Skeletal muscle cell (primary cell): ENCODE data around the gene RECQL5.

Source experiments
- DNase-seq: peaks from one replicate; pipeline ENCODE4 v3.0.0-alpha.2; 2010; ENCODE audit warnings: low read depth
- H3K4me3 ChIP-seq: 2 replicates; pipeline ENCODE4 v1.5.1; 2011; ENCODE audit warnings: low read depth, mild to moderate bottlenecking, control low read depth, low read length, moderate library complexity

Gene RECQL5

DNA sequence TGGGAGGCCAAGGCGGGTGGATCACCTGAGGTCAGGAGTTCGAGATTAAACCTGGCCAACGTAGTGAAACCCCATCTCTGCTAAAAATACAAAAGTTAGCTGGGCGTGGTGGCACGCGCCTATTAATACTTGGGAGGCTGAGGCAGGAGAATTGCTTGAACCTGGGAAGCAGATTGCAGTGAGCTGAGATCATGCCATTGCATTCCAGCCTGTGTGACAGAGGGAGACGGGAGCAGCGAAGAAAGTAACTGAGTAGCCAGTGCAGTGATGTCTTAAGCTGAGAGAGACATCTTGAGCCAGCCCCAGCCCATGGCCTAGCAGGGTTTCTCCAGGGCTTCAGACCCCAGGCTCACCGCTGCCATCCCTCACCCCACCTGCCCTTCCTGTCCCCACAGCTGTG lies 43.6 kb downstream of the RECQL5 start:
- no peak overlapping the region for H3K4me3 ChIP-seq
- no peak for DNase-seq

DNA sequence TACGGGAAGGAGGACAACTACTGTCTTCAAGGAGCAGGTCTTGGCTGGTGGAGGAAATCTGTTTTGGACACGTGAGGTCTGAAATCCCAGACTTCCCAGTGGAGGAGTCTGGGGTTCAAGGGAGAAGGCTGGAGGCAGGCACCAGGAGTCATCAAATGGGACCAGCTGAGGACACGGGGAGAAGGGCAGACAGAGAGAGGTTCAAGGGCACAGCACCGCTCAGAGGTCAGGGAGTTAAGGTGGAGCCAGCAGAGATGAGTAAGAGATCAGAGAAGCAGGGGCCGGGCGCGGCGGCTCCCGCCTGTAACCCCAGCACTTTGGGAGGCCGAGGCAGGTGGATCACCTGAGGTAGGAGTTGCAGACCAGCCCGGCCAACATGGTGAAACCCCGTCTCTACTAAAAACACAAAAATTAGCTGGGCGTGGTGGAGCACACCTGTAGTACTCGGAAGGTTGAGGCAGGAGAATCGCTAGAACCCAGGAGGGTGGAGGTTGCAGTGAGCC lies 44.1 kb downstream of the RECQL5 start:
- DNase-seq = no peak
- no peak overlapping the region for H3K4me3 ChIP-seq

DNA sequence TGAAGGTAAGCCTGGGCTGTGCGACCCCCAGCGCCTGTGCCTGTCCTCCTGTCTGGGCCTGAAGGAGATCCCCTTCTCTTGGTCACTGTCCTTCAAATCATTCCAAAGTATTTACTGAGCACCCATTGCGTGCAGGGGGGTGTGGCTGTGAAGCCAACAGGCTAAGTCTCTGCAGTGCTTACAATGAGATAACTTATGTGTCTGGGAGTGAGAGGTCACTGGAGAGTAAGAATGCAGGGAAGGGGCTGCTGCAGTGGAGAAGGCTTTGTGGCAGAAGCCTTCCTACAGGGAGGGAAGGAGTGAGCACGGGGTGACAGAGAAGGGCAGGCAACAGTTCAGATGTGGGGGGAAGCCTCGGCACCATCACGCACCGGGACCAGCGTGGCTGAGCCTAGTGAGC lies 44.9 kb downstream of the RECQL5 start:
- no peak for DNase-seq
- no peak overlapping the region for H3K4me3 ChIP-seq

DNA sequence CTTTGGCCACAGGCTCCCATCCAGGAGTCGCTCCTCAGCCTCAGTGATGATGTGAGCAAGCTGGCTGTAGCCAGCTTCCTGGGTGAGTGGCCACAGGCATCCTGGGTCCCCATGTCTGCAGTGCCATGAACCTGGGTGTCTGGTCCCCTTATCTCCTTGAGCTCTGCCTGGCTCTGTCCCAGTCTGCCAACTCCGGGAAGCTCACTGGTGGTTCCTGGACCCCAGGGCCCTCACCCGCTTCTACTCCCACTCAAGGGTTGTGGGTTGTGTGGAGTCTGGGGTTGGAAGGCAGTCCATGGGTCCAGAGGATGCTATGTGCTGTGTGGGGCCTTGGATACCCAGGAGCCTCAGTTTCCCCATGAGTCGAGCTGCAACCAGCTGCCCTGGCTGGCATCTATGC lies 45.5 kb downstream of the RECQL5 start:
- H3K4me3 ChIP-seq = no peak overlapping the region

DNA sequence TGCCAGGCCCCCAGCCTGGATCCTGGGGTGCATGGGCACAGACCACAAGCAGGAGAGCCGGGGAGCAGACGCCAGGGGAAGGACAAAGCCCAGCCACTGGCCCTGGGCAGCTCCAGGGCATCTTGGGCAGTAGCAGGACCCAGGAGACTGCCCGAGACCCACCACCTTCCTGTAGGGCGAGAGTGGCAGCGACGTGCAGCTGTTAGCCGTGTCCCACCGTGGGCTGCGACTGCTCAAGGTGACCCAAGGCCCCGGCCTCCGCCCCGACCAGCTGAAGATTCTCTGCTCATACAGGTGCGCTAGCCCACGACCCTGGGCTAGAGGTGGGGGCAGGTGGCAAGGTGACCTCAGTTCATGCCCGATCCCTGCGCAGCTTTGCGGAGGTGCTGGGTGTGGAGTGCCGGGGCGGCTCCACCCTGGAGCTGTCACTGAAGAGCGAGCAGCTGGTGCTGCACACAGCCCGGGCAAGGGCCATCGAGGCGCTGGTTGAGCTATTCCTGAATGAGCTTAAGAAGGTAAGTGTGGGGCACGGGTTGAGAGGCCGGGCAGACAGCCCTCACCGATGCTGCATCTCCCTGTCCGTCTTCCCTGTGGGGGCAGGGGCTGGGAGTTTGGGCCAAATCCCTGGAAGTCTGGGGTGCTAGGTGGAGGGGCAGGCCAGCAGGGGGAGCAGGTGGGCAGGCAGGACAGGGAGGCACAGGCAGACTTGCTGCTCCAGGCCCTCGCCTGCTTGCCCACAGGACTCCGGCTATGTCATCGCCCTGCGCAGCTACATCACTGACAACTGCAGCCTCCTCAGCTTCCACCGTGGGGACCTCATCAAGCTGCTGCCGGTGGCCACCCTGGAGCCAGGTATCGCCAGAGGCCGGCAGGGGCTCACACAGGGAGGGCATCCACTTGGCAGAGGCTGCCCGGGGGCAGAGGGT lies 47.2 kb downstream of the RECQL5 start:
- no peak overlapping the region for H3K4me3 ChIP-seq
- no peak for DNase-seq

More for the DNA sequence above, 45.5 kb downstream of the RECQL5 start:
- DNase-seq = no peak

DNA sequence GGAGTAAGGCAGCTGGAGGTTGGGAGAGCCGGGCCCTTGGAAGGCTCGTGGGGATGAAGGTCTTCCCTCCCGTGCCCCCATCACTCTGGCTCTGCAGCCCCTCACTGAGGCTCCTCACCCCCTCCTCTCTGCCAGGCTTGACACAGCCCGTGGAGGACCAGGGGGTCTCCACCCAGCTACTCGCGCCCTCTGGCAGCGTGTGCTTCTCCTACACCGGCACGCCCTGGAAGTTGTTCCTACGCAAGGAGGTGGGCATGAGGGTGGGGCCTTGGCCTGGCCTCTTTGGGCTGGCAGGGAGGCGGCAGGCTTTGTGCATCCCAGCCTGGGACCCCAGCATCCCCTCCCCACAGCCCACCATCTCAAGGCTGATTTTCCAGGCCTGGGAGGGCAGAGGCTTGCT lies 49.3 kb downstream of the RECQL5 start:
- DNase-seq = no peak
- no peak overlapping the region for H3K4me3 ChIP-seq

DNA sequence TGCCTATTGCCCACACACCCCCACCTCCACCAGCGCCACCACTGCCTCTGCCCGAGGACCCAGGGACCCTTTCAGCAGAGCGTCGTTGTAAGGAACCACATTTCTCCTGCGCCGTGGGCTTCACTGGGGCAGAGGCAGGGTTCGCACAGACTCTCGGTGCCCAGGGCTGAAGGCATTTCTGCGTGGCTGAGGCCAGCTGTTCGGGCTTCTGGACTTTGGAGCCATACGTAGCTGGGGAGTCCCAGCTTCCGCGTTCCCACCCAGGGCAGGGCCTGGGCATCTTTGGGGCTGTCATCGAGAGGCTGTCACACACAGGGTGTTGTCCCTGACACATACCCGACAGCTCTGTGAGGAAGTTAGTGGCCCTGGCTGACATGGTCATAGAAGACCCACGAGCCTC lies 49.7 kb downstream of the RECQL5 start:
- DNase-seq = no peak
- H3K4me3 ChIP-seq = no peak overlapping the region

DNA sequence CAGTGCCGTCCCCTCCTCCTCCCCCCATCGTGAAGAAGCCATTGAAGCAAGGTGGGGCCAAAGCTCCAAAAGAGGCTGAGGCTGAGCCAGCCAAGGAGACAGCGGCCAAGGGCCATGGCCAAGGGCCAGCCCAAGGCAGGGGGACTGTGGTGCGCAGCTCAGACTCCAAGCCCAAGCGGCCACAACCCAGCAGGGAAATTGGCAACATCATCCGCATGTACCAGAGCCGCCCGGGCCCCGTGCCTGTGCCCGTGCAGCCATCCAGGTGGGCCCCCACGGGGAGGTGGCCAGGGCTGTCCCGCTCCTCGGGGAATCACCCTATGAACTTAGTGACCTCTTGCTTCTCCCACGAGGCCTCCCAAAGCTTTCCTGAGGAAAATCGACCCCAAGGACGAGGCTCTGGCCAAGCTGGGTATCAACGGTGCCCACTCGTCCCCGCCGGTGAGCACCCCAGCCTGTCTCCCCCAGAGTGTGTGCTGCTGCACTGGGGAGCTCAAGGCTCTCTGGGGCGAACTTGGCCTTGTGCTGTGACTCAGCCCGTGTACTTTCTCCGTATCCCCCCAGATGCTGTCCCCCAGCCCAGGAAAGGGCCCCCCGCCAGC lies 50.3 kb downstream of the RECQL5 start:
- no peak overlapping the region for H3K4me3 ChIP-seq

DNA sequence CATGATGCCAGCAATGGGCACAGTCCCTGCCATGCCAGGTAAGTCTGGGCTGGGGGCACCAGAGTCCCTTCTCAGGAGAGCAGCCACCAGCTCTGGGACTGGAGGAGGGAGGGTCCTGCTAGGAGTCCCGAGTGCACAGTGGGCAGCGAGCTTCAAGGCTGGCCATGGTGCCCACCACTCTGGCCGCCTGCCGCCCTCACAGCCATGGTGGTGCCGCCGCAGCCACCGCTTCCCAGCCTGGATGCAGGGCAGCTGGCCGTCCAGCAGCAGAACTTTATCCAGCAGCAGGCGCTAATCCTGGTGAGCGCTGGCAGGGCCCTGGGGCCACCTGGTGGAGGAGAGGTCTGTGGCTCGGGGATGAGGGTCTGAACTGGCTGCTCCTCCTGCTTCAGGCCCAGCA lies 51.7 kb downstream of the RECQL5 start:
- no peak for DNase-seq
- H3K4me3 ChIP-seq = no peak overlapping the region

More for the DNA sequence above, 50.3 kb downstream of the RECQL5 start:
- no peak for DNase-seq

DNA sequence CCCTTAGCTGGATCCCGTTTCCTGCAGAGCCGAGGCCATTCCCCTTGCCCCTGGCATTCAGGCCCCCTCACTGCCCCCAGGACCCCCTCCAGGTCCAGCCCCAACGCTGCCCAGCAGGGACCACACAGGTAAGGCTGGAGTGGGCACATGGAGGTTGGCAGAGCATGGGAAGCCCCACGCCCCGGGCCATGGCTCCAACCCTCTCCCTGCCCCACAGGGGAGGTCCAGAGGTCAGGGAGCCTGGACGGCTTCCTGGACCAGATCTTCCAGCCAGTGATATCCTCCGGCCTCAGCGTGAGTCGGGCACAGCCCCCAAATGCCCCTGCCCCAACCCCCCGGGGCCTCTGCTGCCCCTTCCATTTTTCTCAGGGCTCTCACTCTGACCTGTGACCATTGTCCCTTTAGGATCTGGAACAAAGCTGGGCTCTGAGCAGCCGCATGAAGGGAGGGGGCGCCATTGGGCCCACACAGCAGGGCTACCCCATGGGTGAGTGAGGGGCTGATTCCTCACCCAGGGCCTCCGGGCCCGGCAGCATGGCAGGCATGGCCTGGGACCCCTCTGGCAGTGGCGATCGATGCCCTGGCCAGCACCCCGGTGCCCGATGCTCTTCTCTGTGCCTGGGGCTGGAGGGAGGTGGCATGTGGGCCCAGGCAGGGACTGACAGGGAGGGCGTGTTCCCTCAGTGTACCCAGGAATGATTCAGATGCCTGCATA lies 52.2 kb downstream of the RECQL5 start:
- DNase-seq = no peak

DNA sequence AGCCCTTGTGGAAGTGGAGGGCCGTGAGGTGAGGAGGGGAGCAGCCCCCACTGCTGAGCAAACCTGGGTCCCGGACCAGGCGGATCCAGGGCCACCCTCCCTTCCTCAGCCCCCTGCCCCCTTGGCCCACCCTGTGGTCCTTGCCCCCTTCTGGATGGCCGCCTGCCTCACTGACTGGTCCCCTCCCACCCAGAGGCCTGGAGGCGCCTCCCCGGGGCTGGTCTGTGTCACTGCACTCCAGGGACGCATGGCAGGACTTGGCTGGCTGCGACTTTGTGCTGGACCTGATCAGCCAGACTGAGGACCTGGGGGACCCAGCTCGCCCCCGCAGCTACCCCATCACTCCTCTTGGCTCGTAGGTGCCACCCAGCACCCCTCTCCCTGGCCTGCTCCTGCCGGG lies 52.9 kb downstream of the RECQL5 start:
- no peak overlapping the region for H3K4me3 ChIP-seq

More for the DNA sequence above, 52.2 kb downstream of the RECQL5 start:
- H3K4me3 ChIP-seq = no peak overlapping the region

DNA sequence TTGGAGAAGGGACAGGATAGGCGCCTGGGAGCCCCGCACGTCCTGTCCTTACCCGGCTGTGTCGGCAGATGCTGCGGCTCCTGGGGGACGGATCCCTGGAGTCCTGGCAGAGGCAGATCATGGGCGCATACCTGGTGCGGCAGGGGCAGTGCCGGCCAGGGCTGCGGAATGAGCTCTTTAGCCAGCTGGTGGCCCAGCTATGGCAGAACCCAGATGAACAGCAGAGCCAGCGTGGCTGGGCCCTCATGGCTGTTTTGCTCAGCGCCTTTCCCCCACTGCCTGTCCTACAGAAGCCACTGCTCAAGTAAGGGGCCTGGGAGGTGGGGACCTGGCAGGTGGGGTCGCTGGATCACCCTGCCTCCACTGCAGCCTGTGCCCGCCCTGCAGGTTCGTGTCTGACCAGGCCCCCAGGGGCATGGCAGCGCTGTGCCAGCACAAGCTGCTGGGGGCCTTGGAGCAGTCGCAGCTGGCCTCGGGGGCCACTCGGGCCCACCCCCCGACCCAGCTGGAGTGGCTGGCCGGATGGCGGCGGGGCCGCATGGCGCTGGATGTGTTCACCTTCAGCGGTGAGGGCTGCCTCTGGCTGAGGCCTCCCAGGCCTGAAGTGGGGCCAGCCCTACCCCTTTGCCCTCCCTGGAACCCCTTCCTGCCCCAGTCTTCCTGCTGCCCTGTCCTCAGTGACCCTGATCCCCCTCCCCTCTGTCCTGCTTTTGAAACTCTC lies 53.9 kb downstream of the RECQL5 start:
- no peak for DNase-seq
- H3K4me3 ChIP-seq = no peak overlapping the region

More for the DNA sequence above, 52.9 kb downstream of the RECQL5 start:
- DNase-seq = no peak

DNA sequence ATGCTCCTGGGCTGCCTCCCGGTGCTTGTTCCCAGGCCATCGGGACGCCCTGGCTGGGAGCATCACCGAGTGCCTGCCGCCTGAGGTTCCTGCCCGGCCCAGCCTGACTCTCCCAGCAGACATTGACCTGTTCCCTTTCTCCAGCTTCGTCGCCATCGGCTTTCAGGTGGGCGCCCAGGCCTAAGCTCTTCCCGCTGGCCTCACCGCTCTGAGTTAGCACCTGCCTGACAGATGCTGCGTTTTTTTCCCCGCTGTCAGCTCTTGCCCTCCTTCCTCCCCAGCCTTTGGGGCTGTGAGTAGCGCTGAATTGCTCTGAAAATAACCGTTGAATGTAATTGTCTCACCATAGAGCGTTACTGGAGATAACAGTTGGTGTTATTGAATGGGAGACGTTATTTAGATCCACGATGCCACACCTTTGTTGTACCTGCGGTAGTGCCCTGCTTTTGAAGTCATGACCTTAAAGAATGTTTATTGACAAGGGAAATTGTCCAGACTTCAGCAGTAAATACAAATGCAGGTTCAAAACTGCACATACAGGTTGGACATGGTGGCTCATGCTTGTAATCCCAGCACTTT lies 55.0 kb downstream of the RECQL5 start:
- DNase-seq = no peak
- no peak overlapping the region for H3K4me3 ChIP-seq

DNA sequence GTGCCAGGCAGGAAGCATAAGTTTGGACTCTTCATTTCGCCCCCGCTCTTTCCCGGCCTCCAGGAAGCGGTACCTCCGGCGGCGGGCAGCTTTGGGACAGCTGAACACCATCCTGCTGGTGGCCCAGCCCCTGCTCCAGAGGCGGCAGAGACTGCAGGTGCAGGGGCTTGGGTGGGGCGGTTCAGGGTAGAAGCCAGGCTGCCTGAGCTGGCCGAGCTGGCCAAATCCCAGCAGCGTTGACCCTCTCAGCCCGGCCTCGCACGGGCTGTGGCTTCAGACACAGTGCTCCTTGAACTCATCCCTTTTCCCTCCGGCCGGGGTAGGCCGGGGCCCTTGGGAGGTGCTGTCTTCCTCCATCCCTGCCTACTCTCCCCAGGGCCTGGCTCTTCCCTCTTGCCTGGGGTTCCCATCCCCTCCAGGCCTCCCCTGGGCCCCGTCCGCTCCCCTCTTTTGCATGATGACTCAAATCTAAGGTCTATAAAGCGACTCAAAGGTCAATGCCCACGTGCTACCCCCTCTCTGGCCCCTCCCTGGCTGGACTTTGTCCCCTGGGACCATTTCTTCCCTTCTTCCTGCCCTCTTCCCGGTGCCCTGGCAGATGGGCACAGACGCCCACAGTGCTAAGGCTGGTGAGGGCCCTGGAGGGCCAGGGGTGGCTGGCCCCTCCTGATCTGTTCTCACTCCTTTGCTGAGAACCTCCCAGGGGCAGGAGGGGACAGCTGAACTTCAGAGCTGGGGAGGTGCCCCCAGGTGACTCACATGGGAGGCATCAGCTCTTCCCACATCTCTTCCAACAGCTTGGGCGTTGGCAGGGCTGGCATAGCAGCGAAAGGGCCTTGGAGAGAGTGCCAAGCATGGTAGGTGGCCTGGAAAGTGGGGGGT lies 56.6 kb downstream of the RECQL5 start:
- no peak overlapping the region for H3K4me3 ChIP-seq
- DNase-seq = no peak

DNA sequence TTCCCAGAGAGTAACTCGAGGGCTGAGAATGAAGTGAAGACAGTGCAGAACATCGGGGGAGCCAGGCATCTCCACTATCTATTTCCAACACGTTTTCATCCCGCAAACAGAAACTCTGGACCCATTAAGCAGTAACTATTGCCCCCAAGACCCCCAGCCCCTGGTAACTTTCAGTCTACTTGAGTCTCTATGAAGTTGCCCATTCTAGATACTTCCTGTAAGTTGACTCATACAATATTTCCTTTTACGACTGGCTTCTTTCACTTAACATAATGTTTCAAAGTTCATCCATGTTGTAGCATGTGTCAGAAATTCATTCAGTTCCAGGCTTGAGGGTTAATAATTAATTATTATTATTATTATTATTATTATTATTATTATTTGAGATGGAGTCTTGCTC lies 59.9 kb downstream of the RECQL5 start:
- H3K4me3 ChIP-seq = no peak overlapping the region
- DNase-seq = no peak

DNA sequence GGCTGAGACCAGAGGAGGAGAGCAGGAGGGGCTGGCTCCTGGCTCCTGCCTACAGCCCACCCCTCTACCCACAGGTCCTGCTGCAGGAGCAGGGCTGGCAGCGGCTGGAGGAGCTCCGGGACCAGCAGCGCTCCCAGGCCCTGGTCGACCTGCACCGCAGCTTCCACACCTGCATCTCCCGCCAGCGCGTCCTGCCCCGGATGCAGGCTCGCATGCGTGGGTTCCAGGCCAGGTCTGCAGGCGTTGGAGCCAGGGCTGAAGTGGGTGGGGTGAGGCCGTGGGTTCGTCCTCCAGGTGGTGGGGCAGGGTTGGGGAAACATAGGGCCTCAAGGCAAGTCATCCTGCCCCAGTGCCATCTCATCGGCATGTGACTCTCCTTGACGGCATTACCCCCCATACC lies 61.2 kb downstream of the RECQL5 start:
- no peak for DNase-seq
- H3K4me3 ChIP-seq = no peak overlapping the region

DNA sequence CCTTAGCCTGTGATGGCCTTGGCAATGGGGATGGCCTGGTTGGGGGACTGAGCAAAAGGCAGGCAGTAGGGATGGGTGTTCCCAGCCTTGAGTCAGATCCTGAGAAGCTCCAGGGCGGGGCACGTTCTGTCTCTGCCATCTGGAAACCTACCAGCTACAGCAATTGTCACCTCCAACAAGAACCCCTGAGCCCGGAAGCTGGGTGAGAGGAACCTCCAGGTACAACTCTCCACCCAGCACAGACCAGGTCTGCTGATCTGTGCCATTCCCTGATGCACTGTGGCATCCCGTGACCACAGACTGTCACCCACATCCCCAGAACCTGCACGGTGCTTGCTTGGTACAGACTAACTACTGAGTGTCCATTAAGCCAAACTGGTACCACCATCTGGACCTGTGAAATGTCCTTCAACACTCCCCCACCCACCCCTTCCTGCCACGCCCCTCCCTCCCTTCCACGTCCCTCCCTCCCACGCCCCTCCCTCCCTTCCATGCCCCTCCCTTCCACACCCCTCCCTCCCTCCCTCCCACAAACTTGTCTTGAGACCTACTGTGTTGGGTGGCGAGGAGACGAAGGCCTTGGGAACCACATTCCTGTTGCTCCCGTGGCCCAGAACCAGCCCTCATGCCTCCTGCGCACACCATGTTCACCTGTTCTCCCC lies 62.8 kb downstream of the RECQL5 start:
- DNase-seq = no peak
- H3K4me3 ChIP-seq = no peak overlapping the region

DNA sequence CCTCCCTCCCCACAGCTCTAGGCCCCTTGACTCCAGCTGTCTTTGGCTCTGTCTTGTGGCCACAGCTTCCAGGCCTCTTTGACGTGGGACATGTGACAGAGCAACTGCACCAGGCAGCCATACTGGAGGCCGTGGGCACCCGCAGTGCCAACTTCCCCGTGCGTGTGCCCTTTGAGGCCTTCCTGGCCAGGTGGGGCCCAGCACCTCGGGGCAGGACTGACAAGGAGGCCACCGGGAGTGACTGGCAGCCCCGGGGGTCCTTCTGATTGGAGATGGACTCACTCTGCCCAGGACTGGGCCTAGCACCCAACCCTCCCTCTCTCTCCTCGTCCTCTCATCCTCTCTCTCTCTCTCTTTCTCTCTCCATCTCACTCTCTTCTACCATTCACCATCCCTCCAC lies 63.8 kb downstream of the RECQL5 start:
- H3K4me3 ChIP-seq = no peak overlapping the region
- DNase-seq = no peak
